Measurements from ENCODE around the gene GABARAP.

The GABARAP gene

DNA sequence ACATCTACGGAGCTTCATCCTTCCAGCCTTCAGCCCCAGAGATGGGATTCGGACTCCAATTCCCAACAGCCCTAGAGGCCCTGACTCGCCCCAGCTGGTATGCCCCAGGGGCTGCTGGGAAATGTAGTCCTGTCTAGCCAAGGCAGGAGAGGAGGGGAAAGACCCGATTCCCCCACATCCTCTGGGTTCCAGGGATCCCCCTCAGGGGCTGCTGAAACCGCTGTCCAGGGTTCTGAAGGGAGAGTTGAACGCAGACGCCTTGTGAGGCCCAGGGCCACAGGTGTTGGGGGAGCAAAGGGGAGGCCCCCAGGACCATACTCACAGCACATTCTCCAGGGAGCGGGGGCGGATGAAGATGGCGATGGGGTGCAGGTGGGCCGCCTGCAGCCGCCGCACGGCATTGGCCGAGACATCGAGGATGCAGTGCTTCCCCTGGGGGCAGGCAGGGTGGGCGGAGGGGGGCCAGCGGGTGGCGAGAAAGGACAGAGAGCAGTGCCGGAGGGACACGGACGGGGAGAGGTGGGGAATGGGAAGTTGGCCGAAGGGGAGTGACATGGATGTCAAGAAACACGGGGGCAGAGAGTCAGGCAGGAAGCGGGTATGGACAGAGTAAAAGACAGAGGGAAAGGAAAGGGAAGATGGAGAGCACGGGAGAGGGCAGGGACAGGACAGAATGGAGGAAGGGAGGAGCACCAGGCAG lies 50.5 kb downstream of the GABARAP start:
- TF ChIP-seq, protein P1, sequence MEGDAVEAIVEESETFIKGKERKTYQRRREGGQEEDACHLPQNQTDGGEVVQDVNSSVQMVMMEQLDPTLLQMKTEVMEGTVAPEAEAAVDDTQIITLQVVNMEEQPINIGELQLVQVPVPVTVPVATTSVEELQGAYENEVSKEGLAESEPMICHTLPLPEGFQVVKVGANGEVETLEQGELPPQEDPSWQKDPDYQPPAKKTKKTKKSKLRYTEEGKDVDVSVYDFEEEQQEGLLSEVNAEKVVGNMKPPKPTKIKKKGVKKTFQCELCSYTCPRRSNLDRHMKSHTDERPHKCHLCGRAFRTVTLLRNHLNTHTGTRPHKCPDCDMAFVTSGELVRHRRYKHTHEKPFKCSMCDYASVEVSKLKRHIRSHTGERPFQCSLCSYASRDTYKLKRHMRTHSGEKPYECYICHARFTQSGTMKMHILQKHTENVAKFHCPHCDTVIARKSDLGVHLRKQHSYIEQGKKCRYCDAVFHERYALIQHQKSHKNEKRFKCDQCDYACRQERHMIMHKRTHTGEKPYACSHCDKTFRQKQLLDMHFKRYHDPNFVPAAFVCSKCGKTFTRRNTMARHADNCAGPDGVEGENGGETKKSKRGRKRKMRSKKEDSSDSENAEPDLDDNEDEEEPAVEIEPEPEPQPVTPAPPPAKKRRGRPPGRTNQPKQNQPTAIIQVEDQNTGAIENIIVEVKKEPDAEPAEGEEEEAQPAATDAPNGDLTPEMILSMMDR (conservative IDR thresholded peaks at IDR 0.05), result no peak
- no peak for TF ChIP-seq ZFX (IDR thresholded peaks at IDR 0.05)
- no peak overlapping the region for H3K27ac ChIP-seq

DNA sequence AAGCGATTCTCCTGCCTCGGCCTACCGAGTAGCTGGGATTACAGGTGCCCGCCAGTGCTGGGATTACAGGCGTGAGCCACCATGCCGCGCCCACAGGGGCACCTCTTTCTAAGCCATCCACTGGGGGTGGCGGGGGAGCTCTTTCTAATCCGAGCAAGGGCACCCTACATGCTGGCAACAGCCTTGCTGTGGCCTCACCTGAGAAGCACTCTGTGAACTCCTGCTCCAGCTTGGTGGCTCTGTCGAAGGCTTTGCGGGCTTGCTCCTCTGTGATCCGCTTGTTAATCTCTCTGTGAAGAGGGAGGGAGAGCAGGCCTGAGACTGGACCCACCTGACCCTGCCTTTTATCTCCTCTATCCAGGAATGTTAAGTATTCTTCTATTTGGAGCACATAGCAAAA lies 51.2 kb downstream of the GABARAP start:
- TF ChIP-seq ZFX (IDR thresholded peaks at IDR 0.05), result no peak
- TF ChIP-seq, protein P1 (conservative IDR thresholded peaks at IDR 0.05), result no peak
- no peak overlapping the region for H3K27ac ChIP-seq

DNA sequence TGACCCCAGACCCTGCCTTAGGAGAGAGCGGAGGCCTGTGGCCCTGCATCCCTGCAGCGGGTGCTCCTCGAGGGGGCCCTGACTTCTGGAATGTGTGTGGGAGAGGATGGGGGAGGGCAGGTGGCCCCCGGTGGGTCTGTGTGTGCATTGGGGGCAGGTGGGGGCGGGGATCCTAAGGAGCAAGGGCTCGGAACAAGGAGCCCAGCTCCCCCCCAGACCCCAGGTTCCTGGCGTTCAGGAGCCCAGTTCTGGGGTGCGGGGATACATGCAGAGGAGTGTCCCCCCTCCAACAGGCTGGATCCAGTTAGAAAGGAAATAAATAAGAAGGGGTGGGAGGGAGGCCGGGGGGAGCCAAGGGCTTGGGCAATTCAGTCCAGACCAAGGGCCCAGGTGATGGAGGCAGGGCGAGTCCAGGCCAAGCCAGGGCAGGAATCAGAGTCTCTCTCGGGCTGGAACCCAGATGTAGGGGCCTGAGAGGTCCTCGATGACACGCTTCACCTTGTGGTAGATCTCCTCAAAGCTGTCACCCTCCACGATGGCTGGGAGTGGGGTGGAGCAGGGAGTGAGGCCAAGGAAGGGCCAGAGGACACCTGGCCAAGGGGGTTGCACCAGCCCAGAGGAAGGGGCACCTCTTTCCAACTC lies 51.9 kb downstream of the GABARAP start:
- H3K27ac ChIP-seq, result no peak overlapping the region
- no peak for TF ChIP-seq ZFX (IDR thresholded peaks at IDR 0.05)
- TF ChIP-seq, protein P1 (conservative IDR thresholded peaks at IDR 0.05), result no peak
